ENCODE measurements around the gene COL9A3. TPM values are rescaled to one million over a fixed set of nuclear protein-coding genes. Genes with fewer than 3 reads are reported as not detected.

COL9A3 gene
- polyA plus RNA-seq, 3 donors: 14.5 to 27.3 (median 20.8) TPM

DNA sequence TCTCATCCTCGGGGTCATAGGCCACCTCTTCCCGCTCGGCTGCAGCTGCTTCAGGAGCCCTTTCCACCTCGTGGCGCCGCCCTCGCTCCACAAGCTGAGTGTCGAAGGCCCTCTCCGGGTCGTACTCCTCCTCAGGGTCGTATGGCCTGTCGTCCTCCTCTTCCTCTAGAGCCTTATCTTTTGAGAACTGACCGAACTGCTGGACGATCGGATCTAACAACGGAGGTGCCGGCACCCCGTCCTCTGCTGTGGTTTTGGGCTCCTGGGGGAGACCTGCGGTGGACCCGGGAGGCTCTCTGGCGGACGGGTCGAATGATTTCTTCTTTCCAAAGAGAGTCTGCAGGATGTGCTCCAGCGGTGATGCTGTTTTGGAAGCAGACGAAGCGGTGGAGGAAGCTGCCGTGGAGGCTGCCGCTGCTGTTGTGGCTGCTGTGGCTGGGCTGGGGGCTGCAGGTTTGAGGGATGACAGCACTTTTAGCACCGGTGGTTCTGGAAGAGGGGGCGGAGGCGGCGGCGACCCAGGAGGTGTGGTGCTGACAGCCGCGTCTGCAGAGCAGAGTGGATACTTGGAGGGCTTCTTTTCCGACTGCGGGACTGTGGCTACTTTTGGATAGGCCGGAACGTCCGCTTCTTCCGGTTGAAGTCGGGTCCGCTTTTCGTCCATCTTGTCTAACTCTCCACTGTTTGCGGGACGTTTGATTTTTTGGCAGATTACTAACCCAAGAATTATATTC is 65.0 kb downstream of the COL9A3 start:
- no peak for DNase-seq (ENCODE audit: extremely low read depth in 1 of 11, low read depth in 9 of 11, low spot score in 4 of 11)

- DNase-seq (ENCODE audit: extremely low read depth in 1 of 11, low read depth in 9 of 11, low spot score in 4 of 11): no peak
Measured at GRCh38 chr20:62882426-62882825, 65.6 kb downstream of the COL9A3 start.

GRCh38 chr20:62884556-62884955 is 67.7 kb downstream of the COL9A3 start:
- no peak for DNase-seq (ENCODE audit: extremely low read depth in 1 of 11, low read depth in 9 of 11, low spot score in 4 of 11)

DNA sequence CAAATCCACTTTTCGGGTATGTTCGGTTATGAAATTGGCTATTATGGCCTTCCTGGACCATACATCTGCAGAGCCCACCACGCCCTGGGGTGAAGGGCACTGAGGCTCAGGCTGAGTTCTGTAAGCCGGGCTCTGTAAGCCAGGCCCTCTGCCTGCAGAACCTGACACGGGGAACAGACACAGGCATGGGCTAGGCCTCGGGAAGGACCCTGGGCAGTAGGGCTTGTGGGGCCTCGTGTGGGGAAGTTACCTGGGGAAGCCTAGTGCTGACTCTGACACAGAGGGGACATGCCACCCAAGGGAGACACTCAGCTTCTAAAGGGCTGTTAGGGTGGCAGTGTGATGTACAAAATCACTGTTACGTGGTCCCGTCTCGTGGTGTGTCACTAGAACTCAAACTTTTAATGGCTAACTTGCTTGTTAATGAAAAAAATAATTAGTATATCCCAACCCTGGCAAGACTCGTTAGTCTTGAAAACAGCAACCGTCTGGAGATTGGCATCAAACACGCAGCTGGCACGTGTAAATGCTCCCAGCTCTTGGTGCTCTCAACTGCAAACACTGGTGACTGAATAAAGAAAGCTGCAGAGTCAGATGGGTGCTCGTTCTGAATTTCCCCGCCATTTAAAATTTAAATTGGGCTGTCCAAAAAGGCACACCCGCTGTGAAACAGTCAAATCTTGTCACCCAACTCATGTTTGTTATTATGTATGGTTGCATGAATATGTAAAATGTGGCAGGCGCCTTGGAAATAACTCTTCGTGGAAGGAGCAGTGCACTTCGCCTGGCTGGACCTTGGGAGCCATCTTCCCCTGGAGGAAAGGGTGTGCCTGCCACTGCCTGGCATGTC is 68.4 kb downstream of the COL9A3 start:
- no peak for DNase-seq (ENCODE audit: extremely low read depth in 1 of 11, low read depth in 9 of 11, low spot score in 4 of 11)

- no peak for DNase-seq (ENCODE audit: extremely low read depth in 1 of 11, low read depth in 9 of 11, low spot score in 4 of 11)
Measured at GRCh38 chr20:62885896-62886708, 69.3 kb downstream of the COL9A3 start.

- DNase-seq (ENCODE audit: extremely low read depth in 1 of 11, low read depth in 9 of 11, low spot score in 4 of 11): no peak
Measured at GRCh38 chr20:62886709-62887058, 69.8 kb downstream of the COL9A3 start.

DNA sequence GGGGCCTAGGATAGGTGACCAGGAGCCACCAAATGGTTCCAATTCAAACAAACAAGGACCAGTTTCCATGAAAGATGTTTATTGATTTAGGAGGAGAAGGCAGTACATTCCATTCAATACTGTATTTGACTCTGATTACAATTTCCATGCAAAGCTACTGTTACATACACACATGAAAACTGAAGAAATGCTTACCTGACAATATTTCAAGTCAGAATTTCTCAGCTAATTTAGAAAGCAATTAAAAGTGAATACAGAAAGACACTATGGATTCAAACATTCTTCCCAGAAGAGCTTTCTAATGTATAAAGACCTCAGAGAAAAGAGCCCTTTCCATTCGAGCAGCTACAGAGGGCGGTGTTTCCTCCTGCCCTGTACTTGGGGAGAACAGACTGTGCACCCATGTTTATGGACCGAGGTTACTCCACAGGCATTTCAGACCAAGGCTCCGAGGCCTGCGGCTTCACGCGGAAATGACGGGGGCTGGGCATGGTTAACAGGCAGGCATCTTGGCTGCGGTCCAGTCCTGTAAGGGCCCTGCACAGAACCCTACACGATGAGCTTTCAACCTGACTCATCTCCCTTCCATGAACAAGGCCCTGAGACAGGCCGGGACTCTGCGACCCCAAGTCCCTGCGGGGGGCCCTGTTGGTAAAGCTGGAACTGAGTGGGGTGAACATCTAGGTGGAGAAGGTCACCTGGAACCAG is 70.5 kb downstream of the COL9A3 start:
- no peak for DNase-seq (ENCODE audit: extremely low read depth in 1 of 11, low read depth in 9 of 11, low spot score in 4 of 11)

DNA sequence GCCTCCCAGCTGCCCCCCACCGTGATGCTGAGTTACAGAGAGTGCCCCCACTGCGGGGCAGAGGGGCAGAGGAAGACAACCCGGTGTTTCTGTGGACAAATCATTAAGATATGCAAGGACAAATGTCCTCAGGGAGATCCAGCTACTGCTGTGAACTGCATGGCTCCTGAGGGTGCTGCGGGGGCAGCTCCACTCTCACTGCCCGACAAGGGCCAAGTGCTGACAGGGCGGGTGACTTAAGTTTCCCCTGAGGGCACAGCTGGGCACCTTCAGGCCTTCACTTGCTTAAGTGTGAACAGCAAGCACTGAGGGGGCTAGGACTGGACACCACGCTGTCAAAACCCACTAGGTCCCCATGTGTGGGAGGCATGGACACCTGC is 71.0 kb downstream of the COL9A3 start:
- no peak for DNase-seq (ENCODE audit: extremely low read depth in 1 of 11, low read depth in 9 of 11, low spot score in 4 of 11)

GRCh38 chr20:62888406-62888805 is 71.6 kb downstream of the COL9A3 start:
- DNase-seq (ENCODE audit: extremely low read depth in 1 of 11, low read depth in 9 of 11, low spot score in 4 of 11): no peak

DNA sequence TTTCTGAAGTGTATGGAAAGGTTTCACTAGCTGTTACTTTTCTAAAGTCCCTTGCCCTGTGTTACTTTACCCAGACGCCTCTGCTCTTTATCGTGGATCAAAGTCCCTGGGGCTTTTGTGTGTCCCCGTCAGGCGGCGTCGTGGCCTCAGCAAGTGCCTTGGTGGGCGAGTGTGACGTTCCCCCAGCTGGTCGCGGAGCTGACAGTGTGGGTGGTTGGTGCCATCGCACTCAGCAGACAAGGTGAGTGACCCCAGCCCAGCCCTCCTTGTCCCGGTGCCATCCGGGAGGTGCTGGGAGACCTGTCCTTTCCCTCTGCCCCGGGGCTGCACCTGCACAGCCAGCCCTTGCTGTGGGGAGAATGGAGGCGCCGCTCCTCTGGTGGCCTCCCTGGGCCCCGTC is 72.1 kb downstream of the COL9A3 start:
- no peak for DNase-seq (ENCODE audit: extremely low read depth in 1 of 11, low read depth in 9 of 11, low spot score in 4 of 11)

DNA sequence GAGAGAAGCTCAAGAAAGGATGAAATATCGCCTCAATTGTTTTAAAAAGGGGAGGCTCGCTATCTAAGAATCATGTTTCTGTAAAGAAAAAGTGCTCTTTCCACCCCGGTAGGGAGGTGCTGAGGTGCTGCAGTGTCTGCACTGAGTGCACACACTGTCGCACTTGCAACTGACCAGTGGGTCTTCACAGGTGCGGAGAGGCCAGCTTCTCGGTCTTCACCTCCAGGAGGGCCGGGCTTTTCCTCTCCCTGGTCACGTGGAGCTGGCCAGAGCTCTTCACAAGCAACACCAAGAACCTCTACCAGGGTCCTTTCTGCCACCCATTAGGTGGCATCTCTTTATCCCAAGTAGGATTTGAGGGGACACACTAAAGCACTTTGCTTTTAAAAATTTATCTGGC is 72.6 kb downstream of the COL9A3 start:
- no peak for DNase-seq (ENCODE audit: extremely low read depth in 1 of 11, low read depth in 9 of 11, low spot score in 4 of 11)

GRCh38 chr20:62889871-62890270 is 73.0 kb downstream of the COL9A3 start:
- no peak for DNase-seq (ENCODE audit: extremely low read depth in 1 of 11, low read depth in 9 of 11, low spot score in 4 of 11)

GRCh38 chr20:62890444-62890843 is 73.6 kb downstream of the COL9A3 start:
- DNase-seq (ENCODE audit: extremely low read depth in 1 of 11, low read depth in 9 of 11, low spot score in 4 of 11): no peak

Other genes with a start within 250 kb of the COL9A3 start
- gene SLCO4A1, start 174.5 kb upstream of the COL9A3 start, polyA plus RNA-seq (ENCODE audit: insufficient read length in 3 of 3): 10 to 100 TPM in 1 of 3 donors, 1 to 10 TPM in 2; 3.3 to 20.5 (median 4.2) TPM
- gene NTSR1, start 108.2 kb upstream of the COL9A3 start, polyA plus RNA-seq (ENCODE audit: insufficient read length in 3 of 3): 1 to 10 TPM; 1.2 to 3.0 (median 1.4) TPM
- 10 to 100 TPM; 16.0 to 16.8 (median 16.4) TPM for gene MRGBP, start 20.6 kb upstream of the COL9A3 start, polyA plus RNA-seq (ENCODE audit: insufficient read length in 3 of 3)
- gene OGFR, start 12.2 kb upstream of the COL9A3 start, polyA plus RNA-seq (ENCODE audit: insufficient read length in 3 of 3): 10 to 100 TPM; 23.7 to 31.8 (median 31.1) TPM
- gene TCFL5, start 44.8 kb downstream of the COL9A3 start, polyA plus RNA-seq (ENCODE audit: insufficient read length in 3 of 3): 10 to 100 TPM; 12.1 to 15.6 (median 12.8) TPM
- 10 to 100 TPM; 61.4 to 74.1 (median 64.5) TPM for gene DIDO1, start 109.5 kb downstream of the COL9A3 start, polyA plus RNA-seq (ENCODE audit: insufficient read length in 3 of 3)
- 10 to 100 TPM; 53.6 to 55.9 (median 55.4) TPM for gene GID8, start 121.1 kb downstream of the COL9A3 start, polyA plus RNA-seq (ENCODE audit: insufficient read length in 3 of 3)
- gene SLC17A9, start 135.7 kb downstream of the COL9A3 start, polyA plus RNA-seq (ENCODE audit: insufficient read length in 3 of 3): 1 to 10 TPM; 1.0 to 2.6 (median 2.0) TPM
- under 1 TPM in 1 of 3 donors, not detected in 2; 0.09 TPM for gene BHLHE23, start 189.9 kb downstream of the COL9A3 start, polyA plus RNA-seq (ENCODE audit: insufficient read length in 3 of 3)

All from renal cortex interstitium (tissue), 11 donors.